GM12872 (cell line): ENCODE results near the gene SEM1.

Source experiments
- TF ChIP-seq, protein P1 (sequence below): IDR thresholded peaks from 3 replicates; pipeline ENCODE4 v1.5.1; 2011; ENCODE audit warnings: low read depth, mild to moderate bottlenecking, low read length, moderate library complexity; ENCODE audit not compliant: insufficient read depth

The SEM1 gene

DNA sequence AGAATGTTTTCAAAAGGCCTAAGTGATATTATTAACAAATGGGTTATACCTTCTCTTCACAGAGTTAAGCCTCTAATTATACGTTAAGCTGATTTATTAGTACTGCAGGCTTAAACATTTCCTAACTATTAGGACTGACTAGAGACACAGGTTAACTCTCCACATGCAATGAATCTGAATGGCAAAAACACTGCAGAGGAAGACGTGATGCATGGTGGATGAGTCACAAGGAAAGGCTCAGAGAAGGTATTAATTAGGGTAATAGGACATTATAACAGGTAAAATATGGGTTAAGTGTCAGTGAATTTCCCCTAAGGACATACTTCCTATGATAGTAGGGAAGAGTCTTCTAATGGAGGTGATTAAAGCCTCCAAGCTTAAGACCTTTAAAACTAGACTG is 24.7 kb upstream of the SEM1 start:
- TF ChIP-seq, protein P1, sequence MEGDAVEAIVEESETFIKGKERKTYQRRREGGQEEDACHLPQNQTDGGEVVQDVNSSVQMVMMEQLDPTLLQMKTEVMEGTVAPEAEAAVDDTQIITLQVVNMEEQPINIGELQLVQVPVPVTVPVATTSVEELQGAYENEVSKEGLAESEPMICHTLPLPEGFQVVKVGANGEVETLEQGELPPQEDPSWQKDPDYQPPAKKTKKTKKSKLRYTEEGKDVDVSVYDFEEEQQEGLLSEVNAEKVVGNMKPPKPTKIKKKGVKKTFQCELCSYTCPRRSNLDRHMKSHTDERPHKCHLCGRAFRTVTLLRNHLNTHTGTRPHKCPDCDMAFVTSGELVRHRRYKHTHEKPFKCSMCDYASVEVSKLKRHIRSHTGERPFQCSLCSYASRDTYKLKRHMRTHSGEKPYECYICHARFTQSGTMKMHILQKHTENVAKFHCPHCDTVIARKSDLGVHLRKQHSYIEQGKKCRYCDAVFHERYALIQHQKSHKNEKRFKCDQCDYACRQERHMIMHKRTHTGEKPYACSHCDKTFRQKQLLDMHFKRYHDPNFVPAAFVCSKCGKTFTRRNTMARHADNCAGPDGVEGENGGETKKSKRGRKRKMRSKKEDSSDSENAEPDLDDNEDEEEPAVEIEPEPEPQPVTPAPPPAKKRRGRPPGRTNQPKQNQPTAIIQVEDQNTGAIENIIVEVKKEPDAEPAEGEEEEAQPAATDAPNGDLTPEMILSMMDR, result no peak

DNA sequence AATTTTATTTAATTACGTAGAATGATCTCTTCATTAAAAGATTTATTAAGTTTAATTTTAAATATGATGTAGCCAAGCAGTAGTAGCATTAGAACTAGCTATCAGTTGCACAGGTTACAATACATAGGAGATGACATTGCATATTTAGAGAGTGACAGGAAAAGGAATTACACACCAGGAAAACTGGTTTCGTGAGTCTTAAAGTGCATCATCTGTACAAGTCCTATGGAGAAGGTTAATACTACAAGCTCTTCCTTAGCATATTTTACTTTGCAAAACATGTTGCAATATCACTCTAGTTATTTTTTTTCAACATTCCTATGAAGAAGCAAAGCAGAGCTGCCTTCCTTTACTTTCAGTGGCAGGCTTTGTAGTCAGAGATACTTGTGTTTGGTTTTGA is 20.2 kb upstream of the SEM1 start:
- TF ChIP-seq, protein P1, result no peak

DNA sequence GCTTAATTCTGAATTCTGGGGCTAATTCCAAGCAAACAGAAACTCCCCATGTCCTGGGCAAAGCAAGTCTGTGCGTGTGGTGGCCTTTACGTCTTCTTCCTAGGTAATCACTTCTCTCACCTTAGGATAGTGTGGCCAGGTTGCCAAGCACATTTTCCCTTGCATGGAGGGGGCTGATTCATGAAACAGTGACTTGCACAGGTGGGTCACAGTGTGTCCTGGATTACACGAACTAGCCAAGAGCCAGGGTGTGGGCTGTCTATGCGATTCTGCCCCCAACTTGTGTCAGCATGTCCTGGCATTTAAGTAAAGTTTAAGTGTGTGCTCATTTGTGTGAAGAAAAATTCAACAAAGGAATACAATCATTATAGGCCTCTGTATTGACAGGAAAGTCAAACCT is 18.5 kb upstream of the SEM1 start:
- TF ChIP-seq, protein P1, result no peak

- TF ChIP-seq, protein P1, result no peak
Measured at GRCh38 chr7:96727534-96728088, 18.0 kb upstream of the SEM1 start.

GRCh38 chr7:96723622-96724021 is 14.0 kb upstream of the SEM1 start:
- TF ChIP-seq, protein P1, result no peak

DNA sequence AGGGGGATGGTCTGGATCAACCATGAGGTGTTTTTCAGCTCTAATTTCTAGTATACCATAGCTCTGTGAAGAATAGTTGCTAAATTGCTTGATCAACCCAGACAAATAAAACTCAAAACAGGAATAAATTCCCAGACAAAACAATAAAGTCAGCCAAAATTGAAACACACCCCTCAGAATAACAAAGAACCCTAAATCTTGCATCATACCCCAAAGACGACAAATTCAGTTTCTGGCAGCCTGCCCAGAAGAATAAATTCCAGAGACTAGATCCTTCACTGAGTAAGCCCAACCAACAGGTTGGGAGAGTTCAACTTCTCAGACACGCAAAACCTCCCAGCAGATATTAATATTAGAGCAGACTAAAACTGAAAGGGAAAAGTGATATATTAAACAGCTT is 11.2 kb upstream of the SEM1 start:
- TF ChIP-seq, protein P1, result no peak

- TF ChIP-seq, protein P1, result no peak
Measured at GRCh38 chr7:96719164-96719563, 9.5 kb upstream of the SEM1 start.
